IPS DF 6.9 (cell line): ENCODE measurements around the gene ZDHHC1.

Source experiments
- DNase-seq: peaks from one replicate; pipeline ENCODE4 v3.0.0-alpha.2; 2013; ENCODE audit warnings: low read depth, low spot score
- H3K27ac ChIP-seq: one replicate; pipeline ENCODE4 v1.5.1; 2013; ENCODE audit warnings: low read length, control low read depth
- H3K27me3 ChIP-seq: 2 replicates; pipeline ENCODE4 v1.6.1; 2013; ENCODE audit warnings: mild to moderate bottlenecking, low read length; ENCODE audit not compliant: control insufficient read depth, insufficient read depth
- H3K36me3 ChIP-seq: 2 replicates; pipeline ENCODE4 v1.6.1; 2013; ENCODE audit warnings: low read length; ENCODE audit not compliant: control insufficient read depth, insufficient read depth
- H3K4me1 ChIP-seq: 2 replicates; pipeline ENCODE4 v1.6.1; 2013; ENCODE audit warnings: low read length; ENCODE audit not compliant: control insufficient read depth, insufficient read depth
- H3K4me3 ChIP-seq: 2 replicates; pipeline ENCODE4 v1.5.1; 2013; ENCODE audit warnings: mild to moderate bottlenecking, low read length
- H3K9me3 ChIP-seq: 2 replicates; pipeline ENCODE4 v1.6.1; 2013; ENCODE audit warnings: low read length, inconsistent platforms; ENCODE audit not compliant: control insufficient read depth, insufficient read depth
- WGBS: extraction: QIAGEN DNeasy Blood & Tissue Kit; methylation state at CpG from one replicate; pipeline ENCODE4 v1.1.7; 2013; ENCODE audit warnings: mixed read lengths, missing lambda C conversion rate; ENCODE audit not compliant: insufficient read length, insufficient coverage; 5-methylcytosine and 5-hydroxymethylcytosine counted together

ZDHHC1 gene

GRCh38 chr16:67430977-67431774 lies 14.9 kb upstream of the ZDHHC1 start, which contains the start of gene HSD11B2:
Gene HSD11B2, plus strand, starts transcription at chr16:67431121. Its CDS starts 128 bp downstream, at chr16:67431249.
- DNase-seq: no peak
- Histone ChIP-seq H3K4me1 (peaks cover 7% of the 10 kb centered on the region; the same call in 1 of the 2 replicates), H3K27ac (no peak within 1 kb of the TSS), H3K4me3 (peak within 1 kb of the TSS; percentile 79), H3K27me3 (no peaks in the 10 kb centered on the region), H3K36me3 (peaks cover 4% of the 10 kb centered on the region; the same call in 1 of the 2 replicates), H3K9me3 (no peaks in the 10 kb centered on the region)
- no CpG with 5 or more reads among the region's 87 CpGs for WGBS

DNA sequence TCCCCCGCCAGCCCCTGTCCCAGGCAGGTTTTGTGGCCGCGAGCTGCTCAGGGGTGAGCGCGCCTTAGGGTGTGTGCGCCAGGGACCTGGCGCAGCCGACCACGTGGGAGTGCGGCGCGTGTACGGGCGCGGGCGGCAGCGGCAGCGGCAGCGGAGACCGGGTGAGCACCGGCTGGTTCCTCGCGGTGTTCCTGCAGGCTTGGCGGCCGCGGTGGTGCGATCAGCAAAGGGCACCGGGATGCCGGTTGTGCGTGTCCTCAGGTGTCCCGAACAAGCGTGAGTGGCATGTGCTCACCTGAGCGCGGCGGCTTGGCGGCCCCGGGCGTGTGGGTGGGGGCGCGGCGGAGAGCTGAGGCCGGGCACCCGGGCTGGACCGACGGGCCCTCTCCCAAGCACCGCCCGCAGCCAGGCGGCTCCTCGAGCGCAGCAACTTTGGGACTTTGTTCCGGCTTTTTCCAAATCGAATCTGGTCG lies 14.3 kb upstream of the ZDHHC1 start:
- no peaks in the 10 kb centered on the region for H3K9me3 ChIP-seq
- no peak overlapping the region for H3K27ac ChIP-seq
- H3K27me3 ChIP-seq: no peaks in the 10 kb centered on the region
- peak overlapping the region; percentile 59; the same call in 1 of the 2 replicates for H3K4me3 ChIP-seq
- H3K4me1 ChIP-seq: peaks cover 9% of the 10 kb centered on the region; the same call in 1 of the 2 replicates
- H3K36me3 ChIP-seq: no peaks in the 10 kb centered on the region; the same call in 1 of the 2 replicates
- DNase-seq: no peak
- no CpG with 5 or more reads among the region's 53 CpGs for WGBS

GRCh38 chr16:67429799-67430503 lies 13.7 kb upstream of the ZDHHC1 start:
- H3K36me3 ChIP-seq: no peaks in the 10 kb centered on the region
- H3K4me1 ChIP-seq: peaks cover 9% of the 10 kb centered on the region; the same call in 1 of the 2 replicates
- H3K27me3 ChIP-seq: no peaks in the 10 kb centered on the region
- WGBS: no CpG with 5 or more reads among the region's 13 CpGs
- H3K27ac ChIP-seq: no peak overlapping the region
- no peak for DNase-seq
- no peaks in the 10 kb centered on the region for H3K9me3 ChIP-seq
- H3K4me3 ChIP-seq: peak overlapping the region; percentile 59; the same call in 1 of the 2 replicates

GRCh38 chr16:67429053-67429798 lies 12.9 kb upstream of the ZDHHC1 start:
- H3K4me1 ChIP-seq: peaks cover 11% of the 10 kb centered on the region; the same call in 1 of the 2 replicates
- H3K27ac ChIP-seq: no peak overlapping the region
- H3K36me3 ChIP-seq: no peaks in the 10 kb centered on the region
- DNase-seq: no peak
- H3K4me3 ChIP-seq: no peak overlapping the region
- H3K9me3 ChIP-seq: no peaks in the 10 kb centered on the region
- no CpG with 5 or more reads among the region's 3 CpGs for WGBS
- no peaks in the 10 kb centered on the region for H3K27me3 ChIP-seq

DNA sequence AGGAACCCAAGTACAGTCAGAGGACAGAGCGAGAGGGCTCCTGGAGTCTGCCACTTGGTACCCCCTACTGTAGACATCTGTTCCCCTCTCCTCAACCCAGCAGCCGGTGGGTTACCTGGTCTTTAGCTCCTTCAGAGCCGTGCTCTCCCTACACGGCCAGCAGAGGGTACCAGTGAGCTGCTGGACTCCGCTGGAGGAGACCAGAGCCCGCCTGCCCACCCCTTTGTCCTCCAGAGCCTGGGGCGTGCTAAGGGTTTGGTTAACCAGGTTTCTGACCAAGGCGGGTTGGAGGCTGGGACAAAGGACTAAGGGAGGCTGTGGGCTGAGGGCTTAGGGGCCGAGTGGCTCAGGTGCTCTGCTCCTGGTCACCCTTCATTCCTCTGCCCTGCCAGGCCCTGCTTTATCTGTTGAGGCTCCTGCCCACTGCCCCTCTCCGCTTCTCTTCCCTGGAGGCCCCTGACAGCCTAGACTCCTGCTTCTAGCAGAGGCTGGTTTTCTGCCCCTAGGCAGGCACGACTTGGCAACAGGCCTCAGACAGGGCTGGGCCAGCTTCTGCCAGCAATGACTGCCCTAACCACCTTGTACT lies 12.0 kb upstream of the ZDHHC1 start:
- Histone ChIP-seq H3K36me3 (no peaks in the 10 kb centered on the region), H3K9me3 (no peaks in the 10 kb centered on the region), H3K27ac (no peak overlapping the region), H3K4me3 (no peak overlapping the region), H3K4me1 (peaks cover 10% of the 10 kb centered on the region; the same call in 1 of the 2 replicates), H3K27me3 (no peaks in the 10 kb centered on the region)
- WGBS: no CpG with 5 or more reads among the region's 11 CpGs
- peak; percentile 89 for DNase-seq

DNA sequence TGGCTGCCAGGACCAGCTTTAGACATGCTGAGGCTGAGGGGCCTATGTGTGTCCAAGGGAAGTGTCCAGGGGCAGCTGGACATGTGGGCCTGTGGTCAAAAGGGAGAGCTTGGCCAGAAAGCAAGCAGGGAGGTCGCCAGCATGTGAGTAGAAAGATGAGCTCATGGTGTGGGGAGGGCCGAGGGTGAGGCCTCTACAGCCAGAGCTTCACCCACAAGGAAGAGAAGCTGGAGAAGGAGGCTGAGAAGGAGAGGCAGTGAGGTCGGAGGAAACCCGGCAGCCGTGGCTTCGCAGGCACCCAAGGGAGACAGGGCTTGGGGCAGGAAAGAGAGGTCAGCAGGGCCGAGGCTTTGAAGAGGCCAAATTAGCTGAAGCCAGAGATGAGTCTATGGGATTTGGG lies 10.7 kb upstream of the ZDHHC1 start:
- no peak for DNase-seq
- no CpG with 5 or more reads among the region's 7 CpGs for WGBS
- Histone ChIP-seq H3K27ac (no peak overlapping the region), H3K27me3 (no peaks in the 10 kb centered on the region), H3K36me3 (no peaks in the 10 kb centered on the region), H3K4me3 (no peak overlapping the region), H3K9me3 (no peaks in the 10 kb centered on the region), H3K4me1 (peaks cover 10% of the 10 kb centered on the region; the same call in 1 of the 2 replicates)

DNA sequence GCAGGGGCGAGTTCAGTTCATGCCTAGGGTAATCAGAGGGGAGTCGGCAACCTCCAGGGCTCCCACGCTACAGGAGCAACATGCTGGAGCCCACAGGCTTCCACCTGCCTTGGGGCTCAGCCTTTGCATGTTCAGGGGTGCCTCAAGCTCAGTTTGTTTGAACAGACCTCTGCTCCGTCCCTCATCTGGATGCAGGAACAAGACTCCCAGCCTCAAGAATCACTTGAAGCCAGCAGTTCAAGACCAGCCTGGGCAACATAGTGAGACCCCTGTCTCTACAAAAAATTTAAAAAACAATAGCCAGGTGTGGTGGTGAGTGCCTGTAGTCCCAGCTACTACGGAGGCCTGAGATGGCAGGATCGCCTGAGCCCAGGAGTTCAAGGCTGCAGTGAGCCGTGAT lies 9.7 kb upstream of the ZDHHC1 start:
- no peak for DNase-seq
- Histone ChIP-seq H3K4me3 (no peak overlapping the region), H3K9me3 (no peaks in the 10 kb centered on the region), H3K4me1 (peaks cover 12% of the 10 kb centered on the region; the same call in 1 of the 2 replicates), H3K36me3 (no peaks in the 10 kb centered on the region), H3K27me3 (no peaks in the 10 kb centered on the region), H3K27ac (no peak overlapping the region)
- no CpG with 5 or more reads among the region's 7 CpGs for WGBS

- peaks cover 12% of the 10 kb centered on the region; the same call in 1 of the 2 replicates for H3K4me1 ChIP-seq
- H3K36me3 ChIP-seq: no peaks in the 10 kb centered on the region
- H3K4me3 ChIP-seq: no peak overlapping the region
- no peak overlapping the region for H3K27ac ChIP-seq
- WGBS: no CpG with 5 or more reads among the region's 4 CpGs
- H3K9me3 ChIP-seq: no peaks in the 10 kb centered on the region
- no peaks in the 10 kb centered on the region for H3K27me3 ChIP-seq
- DNase-seq: no peak
These were observed 9.3 kb upstream of the ZDHHC1 start for GRCh38 chr16:67425580-67425979.

- no peaks in the 10 kb centered on the region for H3K27me3 ChIP-seq
- peak overlapping the region; percentile 97 for H3K27ac ChIP-seq
- WGBS: no CpG with 5 or more reads among the region's 6 CpGs
- no peak for DNase-seq
- H3K4me3 ChIP-seq: no peak overlapping the region
- H3K9me3 ChIP-seq: no peaks in the 10 kb centered on the region
- no peaks in the 10 kb centered on the region for H3K36me3 ChIP-seq
- H3K4me1 ChIP-seq: peaks cover 12% of the 10 kb centered on the region; the same call in 1 of the 2 replicates
These were observed 8.8 kb upstream of the ZDHHC1 start for GRCh38 chr16:67425061-67425460.
